ENCODE measurements around the gene NGDN. TPM values are rescaled to one million over a fixed set of nuclear protein-coding genes. Genes with fewer than 3 reads are reported as not detected.

The NGDN gene
- total RNA-seq, 2 donors from 2014 or later: 65.6 to 65.7 TPM

- Mint-ChIP-seq H3K9me3 (no peaks in the 10 kb centered on the region), H3K4me3 (no peak overlapping the region), H3K27me3 (peaks cover 18 to 30% of the 10 kb centered on the region in 2 donors), H3K4me1 (ENCODE audit: low read depth in 2 of 2) (no peaks in the 10 kb centered on the region), H3K36me3 (no peaks in the 10 kb centered on the region), H3K27ac (no peak overlapping the region)
- ATAC-seq (no peak), DNase-seq (ENCODE audit: low spot score) (no peak)
Observed at GRCh38 chr14:23434488-23435222, 34.8 kb upstream of the NGDN start.

GRCh38 chr14:23435543-23436326, 33.8 kb upstream of the NGDN start, which contains the start of gene MYH7:
Gene MYH7, minus strand, starts transcription at chr14:23435660. Its CDS starts 1,928 bp downstream, at chr14:23433732.
- DNase-seq (ENCODE audit: low spot score): no peak
- no peaks in the 10 kb centered on the region for H3K9me3 Mint-ChIP-seq
- no peaks in the 10 kb centered on the region for H3K36me3 Mint-ChIP-seq
- ATAC-seq: no peak
- H3K4me3 Mint-ChIP-seq: no peak within 1 kb of the TSS
- peaks cover 22 to 27% of the 10 kb centered on the region in 2 donors for H3K27me3 Mint-ChIP-seq
- no peaks in the 10 kb centered on the region for H3K4me1 Mint-ChIP-seq (ENCODE audit: low read depth in 2 of 2)
- H3K27ac Mint-ChIP-seq: no peak within 1 kb of the TSS

GRCh38 chr14:23436327-23437132, 33.0 kb upstream of the NGDN start:
- Mint-ChIP-seq H3K27me3 (peaks cover 20 to 21% of the 10 kb centered on the region in 2 donors), H3K9me3 (no peaks in the 10 kb centered on the region), H3K27ac (no peak overlapping the region), H3K4me1 (ENCODE audit: low read depth in 2 of 2) (peaks cover 0 to 3% of the 10 kb centered on the region in 2 donors), H3K4me3 (no peak overlapping the region), H3K36me3 (no peaks in the 10 kb centered on the region)
- DNase-seq (ENCODE audit: low spot score) (no peak), ATAC-seq (no peak)

- Mint-ChIP-seq H3K27me3 (peaks cover 19 to 24% of the 10 kb centered on the region in 2 donors), H3K27ac (no peak overlapping the region), H3K4me1 (ENCODE audit: low read depth in 2 of 2) (peaks cover 0 to 3% of the 10 kb centered on the region in 2 donors), H3K4me3 (no peak overlapping the region), H3K9me3 (no peaks in the 10 kb centered on the region), H3K36me3 (no peaks in the 10 kb centered on the region)
- ATAC-seq: no peak
- DNase-seq (ENCODE audit: low spot score): no peak
Observed at GRCh38 chr14:23437133-23438100, 32.1 kb upstream of the NGDN start.

- Mint-ChIP-seq H3K27ac (no peak overlapping the region), H3K36me3 (no peaks in the 10 kb centered on the region), H3K9me3 (no peaks in the 10 kb centered on the region), H3K27me3 (peaks cover 26 to 28% of the 10 kb centered on the region in 2 donors), H3K4me1 (ENCODE audit: low read depth in 2 of 2) (peaks cover 0 to 3% of the 10 kb centered on the region in 2 donors), H3K4me3 (no peak overlapping the region)
- ATAC-seq (no peak), DNase-seq (ENCODE audit: low spot score) (no peak)
Observed at GRCh38 chr14:23438101-23438971, 31.2 kb upstream of the NGDN start.

GRCh38 chr14:23439107-23439835, 30.2 kb upstream of the NGDN start:
- ATAC-seq: no peak
- H3K27ac Mint-ChIP-seq: no peak overlapping the region
- H3K4me1 Mint-ChIP-seq (ENCODE audit: low read depth in 2 of 2): peaks cover 0 to 3% of the 10 kb centered on the region in 2 donors
- H3K27me3 Mint-ChIP-seq: peaks cover 27 to 31% of the 10 kb centered on the region in 2 donors
- no peak for DNase-seq (ENCODE audit: low spot score)
- no peaks in the 10 kb centered on the region for H3K36me3 Mint-ChIP-seq
- no peak overlapping the region for H3K4me3 Mint-ChIP-seq
- H3K9me3 Mint-ChIP-seq: no peaks in the 10 kb centered on the region

GRCh38 chr14:23441076-23441475, 28.4 kb upstream of the NGDN start:
- ATAC-seq (no peak), DNase-seq (ENCODE audit: low spot score) (no peak)
- H3K4me1 Mint-ChIP-seq (ENCODE audit: low read depth in 2 of 2): peaks cover 0 to 3% of the 10 kb centered on the region in 2 donors
- no peaks in the 10 kb centered on the region for H3K36me3 Mint-ChIP-seq
- no peak overlapping the region for H3K27ac Mint-ChIP-seq
- H3K9me3 Mint-ChIP-seq: no peaks in the 10 kb centered on the region
- no peak overlapping the region for H3K4me3 Mint-ChIP-seq
- peaks cover 27 to 28% of the 10 kb centered on the region in 2 donors for H3K27me3 Mint-ChIP-seq

- Mint-ChIP-seq H3K27ac (no peak overlapping the region), H3K4me1 (ENCODE audit: low read depth in 2 of 2) (peaks cover 0 to 3% of the 10 kb centered on the region in 2 donors), H3K9me3 (no peaks in the 10 kb centered on the region), H3K27me3 (peaks cover 25 to 27% of the 10 kb centered on the region in 2 donors), H3K36me3 (no peaks in the 10 kb centered on the region), H3K4me3 (no peak overlapping the region)
- peak in 1 of 2 donors; percentile 6 for ATAC-seq
- DNase-seq (ENCODE audit: low spot score): no peak
Observed at GRCh38 chr14:23442721-23443356, 26.7 kb upstream of the NGDN start.

GRCh38 chr14:23443411-23443812, 26.1 kb upstream of the NGDN start:
- Mint-ChIP-seq H3K4me1 (ENCODE audit: low read depth in 2 of 2) (peaks cover 0 to 3% of the 10 kb centered on the region in 2 donors), H3K9me3 (no peaks in the 10 kb centered on the region), H3K27ac (no peak overlapping the region), H3K36me3 (no peaks in the 10 kb centered on the region), H3K4me3 (no peak overlapping the region), H3K27me3 (peaks cover 25 to 30% of the 10 kb centered on the region in 2 donors)
- ATAC-seq (no peak), DNase-seq (ENCODE audit: low spot score) (no peak)

GRCh38 chr14:23443881-23444280, 25.6 kb upstream of the NGDN start:
- Mint-ChIP-seq H3K27ac (no peak overlapping the region), H3K9me3 (no peaks in the 10 kb centered on the region), H3K36me3 (no peaks in the 10 kb centered on the region), H3K27me3 (peaks cover 25 to 35% of the 10 kb centered on the region in 2 donors), H3K4me1 (ENCODE audit: low read depth in 2 of 2) (peaks cover 0 to 3% of the 10 kb centered on the region in 2 donors), H3K4me3 (no peak overlapping the region)
- ATAC-seq: no peak
- DNase-seq (ENCODE audit: low spot score): no peak

- no peak overlapping the region for H3K27ac Mint-ChIP-seq
- no peak for ATAC-seq
Observed at GRCh38 chr14:23444314-23444713, 25.2 kb upstream of the NGDN start.

More at GRCh38 chr14:23444314-23444713, 25.2 kb upstream of the NGDN start:
- Mint-ChIP-seq H3K27me3 (peaks cover 25 to 35% of the 10 kb centered on the region in 2 donors), H3K9me3 (no peaks in the 10 kb centered on the region), H3K36me3 (no peaks in the 10 kb centered on the region), H3K4me3 (no peak overlapping the region), H3K4me1 (ENCODE audit: low read depth in 2 of 2) (peaks cover 0 to 3% of the 10 kb centered on the region in 2 donors)
- no peak for DNase-seq (ENCODE audit: low spot score)
